ENCODE measurements around the gene UMODL1.

DNA sequence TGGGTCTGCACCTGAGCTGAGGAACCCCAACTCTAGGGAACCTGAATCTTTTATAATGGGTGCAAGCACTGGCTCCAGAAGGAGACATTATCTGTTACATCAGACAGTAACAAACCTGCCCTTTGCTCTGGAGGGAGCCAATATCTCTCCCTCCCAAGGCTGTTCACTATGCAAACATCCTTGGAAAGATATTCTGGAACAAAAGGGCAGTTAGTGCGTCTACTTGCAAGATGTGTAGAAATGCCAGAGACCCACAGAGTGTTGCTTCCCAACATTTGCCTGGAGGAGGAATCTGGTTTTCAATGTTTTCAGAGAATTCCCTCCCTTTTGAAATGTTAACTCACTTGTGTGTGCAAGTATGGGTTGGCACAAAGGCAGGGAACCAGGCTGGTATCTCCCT, 31.9 kb downstream of the UMODL1 start:
- TF ChIP-seq, protein P1, sequence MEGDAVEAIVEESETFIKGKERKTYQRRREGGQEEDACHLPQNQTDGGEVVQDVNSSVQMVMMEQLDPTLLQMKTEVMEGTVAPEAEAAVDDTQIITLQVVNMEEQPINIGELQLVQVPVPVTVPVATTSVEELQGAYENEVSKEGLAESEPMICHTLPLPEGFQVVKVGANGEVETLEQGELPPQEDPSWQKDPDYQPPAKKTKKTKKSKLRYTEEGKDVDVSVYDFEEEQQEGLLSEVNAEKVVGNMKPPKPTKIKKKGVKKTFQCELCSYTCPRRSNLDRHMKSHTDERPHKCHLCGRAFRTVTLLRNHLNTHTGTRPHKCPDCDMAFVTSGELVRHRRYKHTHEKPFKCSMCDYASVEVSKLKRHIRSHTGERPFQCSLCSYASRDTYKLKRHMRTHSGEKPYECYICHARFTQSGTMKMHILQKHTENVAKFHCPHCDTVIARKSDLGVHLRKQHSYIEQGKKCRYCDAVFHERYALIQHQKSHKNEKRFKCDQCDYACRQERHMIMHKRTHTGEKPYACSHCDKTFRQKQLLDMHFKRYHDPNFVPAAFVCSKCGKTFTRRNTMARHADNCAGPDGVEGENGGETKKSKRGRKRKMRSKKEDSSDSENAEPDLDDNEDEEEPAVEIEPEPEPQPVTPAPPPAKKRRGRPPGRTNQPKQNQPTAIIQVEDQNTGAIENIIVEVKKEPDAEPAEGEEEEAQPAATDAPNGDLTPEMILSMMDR (IDR thresholded peaks at IDR 0.05) = no peak
- TF ChIP-seq EP300 (IDR thresholded peaks at IDR 0.05) = no peak
- no peak for TF ChIP-seq POLR2A (IDR thresholded peaks at IDR 0.05)
- TF ChIP-seq POLR2AphosphoS5 (IDR thresholded peaks at IDR 0.05) = no peak
